NCI-H446 (cell line): ENCODE results near the gene SHMT1.
"Not testable (repeated sequence)": the region's sequence is repeated elsewhere in the genome, so short reads cannot be mapped to it uniquely, and the experiment has no call there.

Experiments used
- DNase-seq, 2 experiments: peaks; one replicate each; lab custom pipeline; 2025; lab: John Stamatoyannopoulos, UW

SHMT1 gene

DNA sequence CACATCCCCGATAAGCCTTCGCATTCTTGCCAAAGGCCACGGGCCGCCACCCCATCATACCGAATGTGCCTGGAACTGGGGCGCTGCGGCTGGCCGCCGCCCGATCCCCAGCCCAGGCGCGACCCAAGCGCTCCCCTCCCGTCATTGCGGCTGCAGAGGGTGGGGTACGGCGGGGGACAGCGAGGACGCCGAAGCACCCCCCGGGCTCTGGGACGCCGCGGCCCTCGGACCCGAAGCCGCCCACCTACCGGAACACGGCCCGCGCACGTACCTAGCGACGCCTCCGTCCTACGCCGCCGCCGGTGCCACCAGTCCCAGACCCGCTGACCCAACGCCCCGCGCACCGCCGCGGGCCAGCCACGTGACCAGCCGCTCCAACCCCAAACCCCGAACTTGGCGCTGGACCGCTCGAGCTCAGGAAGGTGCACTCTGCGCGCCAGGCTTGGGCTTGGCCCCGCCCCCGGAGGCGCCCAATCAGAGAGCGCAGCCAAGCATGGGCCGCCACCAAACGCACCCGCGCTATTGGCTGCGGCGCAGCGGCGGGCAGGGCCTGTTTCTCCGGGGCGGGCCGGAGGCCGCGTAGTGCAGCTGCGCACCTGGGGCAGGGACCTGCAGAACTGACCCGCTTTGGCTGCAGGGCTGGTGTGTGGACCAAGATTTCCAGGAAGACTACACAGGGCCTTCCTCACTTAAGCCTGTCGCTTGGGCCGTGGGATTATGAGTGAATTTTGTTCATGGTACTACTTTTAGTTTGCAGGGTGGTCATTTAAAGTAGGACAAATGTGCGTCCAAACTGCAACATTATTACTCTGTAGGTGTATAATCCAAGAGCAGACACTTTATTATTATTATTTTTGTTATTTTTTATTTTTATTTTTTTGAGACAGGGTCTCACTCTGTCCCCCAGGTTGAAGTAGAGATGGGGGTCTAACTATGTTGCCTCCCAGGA lies at the start of gene SHMT1:
Gene SHMT1, minus strand, starts transcription at position 450 of the 949 bp plus-strand sequence. CDS start 7,569 bp downstream, outside the sequence.
- DNase-seq, result peak; percentile 85 to 94

DNA sequence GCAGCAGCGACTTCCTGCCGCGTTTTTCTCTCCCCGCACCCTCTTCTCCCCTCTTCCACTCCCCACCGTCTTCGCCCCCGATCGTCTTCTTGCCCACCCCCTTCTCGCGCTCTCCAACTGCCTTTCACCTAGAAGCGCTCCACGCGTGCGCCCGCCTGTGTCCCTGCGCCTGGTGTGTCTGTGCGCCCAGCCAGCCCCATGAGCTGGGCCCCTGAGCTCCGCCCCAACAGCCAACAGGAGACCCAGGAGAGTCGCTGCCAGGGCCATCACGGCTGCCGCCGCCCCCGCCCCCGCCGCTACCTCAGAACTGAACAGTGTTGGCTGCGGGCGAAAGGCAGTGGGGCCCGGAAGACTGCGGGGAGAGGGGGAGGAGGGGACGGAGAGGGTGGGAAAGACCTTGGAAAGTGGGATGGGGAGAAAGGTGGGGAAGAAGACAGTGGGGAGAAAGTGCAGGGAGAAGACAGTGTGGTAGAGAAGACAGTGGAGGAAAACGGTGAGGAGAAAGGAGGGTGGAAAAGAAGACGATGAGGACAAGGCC lies 48.7 kb upstream of the SHMT1 start:
- not testable (repeated sequence) for DNase-seq

DNA sequence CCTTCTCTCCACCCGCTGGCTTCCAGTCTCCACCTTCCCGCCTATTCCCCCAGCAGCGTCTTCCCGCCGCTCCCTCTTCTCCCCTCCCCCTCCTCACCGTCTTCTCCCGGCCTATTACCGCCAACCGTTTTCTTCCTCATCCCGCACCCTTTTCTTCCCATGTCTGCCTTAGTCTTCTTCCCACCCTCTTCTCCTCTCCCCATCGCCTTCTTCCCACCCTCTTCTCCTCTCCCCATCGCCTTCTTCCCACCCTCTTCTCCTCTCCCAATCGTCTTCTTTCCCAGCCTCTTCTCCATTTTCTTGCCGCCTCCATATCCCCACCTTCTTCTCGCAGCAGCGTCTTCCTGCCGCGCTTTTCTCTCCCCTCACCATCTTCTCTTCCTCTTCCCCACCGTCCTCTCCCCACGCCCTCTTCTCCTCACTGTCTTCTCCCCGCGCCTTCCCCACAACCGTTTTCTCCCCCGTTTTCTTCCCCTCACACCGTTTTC lies 48.1 kb upstream of the SHMT1 start:
- not testable (repeated sequence) for DNase-seq

DNA sequence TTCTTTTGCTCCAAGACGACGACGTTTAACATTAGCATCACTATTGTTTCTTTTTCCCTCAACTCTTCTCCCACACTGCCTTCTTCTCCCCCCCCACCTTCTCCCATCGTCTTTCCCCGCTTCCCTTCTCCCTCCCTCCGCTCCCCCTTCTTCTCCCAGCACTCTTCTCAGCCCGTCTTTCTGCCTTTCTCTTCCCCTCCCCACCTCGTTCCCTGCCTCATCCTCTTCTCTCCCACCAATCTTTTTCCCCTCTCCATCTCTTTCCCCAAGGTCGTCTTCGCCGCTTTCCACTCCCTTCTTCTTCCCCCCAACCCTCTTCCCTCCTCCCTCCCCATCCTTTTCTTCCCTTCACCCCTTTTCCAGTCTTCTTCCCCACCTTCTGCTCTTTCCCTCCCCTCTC lies 47.4 kb upstream of the SHMT1 start:
- not testable (repeated sequence) for DNase-seq

DNA sequence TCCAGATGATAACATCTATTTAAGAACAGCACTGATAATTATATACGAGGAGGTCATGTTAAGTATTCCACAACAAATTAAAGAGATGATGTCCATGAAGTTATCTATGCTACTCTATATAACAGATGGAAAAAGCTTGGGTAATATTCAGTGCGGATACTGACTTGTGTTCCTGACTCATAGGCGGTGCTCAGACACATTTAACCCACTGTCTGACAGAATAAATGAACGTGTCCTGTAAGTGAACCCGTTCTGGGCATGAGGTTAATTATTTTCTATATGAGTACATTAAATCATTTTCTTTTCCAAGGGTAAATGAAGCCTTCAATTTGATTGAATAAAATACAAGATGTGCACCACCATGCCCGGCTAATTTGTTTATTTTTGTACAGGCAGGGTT lies 46.0 kb upstream of the SHMT1 start:
- not testable (repeated sequence) for DNase-seq

DNA sequence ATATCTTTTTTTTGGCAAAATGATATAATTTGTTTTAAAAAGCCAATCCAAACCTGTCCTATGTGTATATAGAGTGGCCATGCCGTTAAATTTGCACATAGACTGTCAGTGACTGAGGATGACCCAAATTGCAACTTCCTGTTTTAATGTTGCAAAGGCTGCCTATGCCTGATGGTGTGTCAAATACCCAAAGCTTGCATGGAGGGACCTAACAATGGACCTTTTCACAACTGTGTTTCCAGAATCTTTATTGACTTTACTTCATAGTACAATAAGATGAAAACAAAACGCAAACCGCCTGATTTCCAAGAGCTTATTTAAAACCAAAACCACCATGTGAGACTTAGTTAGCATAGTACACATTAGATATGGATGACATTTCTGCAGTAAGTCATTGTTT lies 45.6 kb upstream of the SHMT1 start:
- DNase-seq, result not testable (repeated sequence)

DNA sequence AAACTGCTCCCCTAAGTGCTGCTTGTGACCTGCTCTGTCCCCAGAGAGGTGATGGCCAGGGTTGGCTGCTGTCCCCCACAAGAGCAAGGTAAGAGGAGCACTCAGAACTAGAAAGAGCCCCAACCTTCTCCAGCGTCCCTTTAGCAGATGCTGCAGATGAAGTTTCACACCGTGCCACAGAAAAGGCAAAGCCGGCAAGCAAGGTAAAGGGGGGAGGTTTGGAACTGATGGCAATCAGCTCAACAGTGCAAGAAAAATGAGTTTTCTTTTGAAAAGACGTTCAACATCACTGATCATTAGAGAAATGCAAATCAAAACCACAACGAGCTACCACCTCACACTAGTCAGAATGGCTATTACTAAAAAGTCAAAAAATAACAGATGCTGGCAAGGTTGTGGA lies 40.3 kb upstream of the SHMT1 start:
- DNase-seq, result not testable (repeated sequence)

DNA sequence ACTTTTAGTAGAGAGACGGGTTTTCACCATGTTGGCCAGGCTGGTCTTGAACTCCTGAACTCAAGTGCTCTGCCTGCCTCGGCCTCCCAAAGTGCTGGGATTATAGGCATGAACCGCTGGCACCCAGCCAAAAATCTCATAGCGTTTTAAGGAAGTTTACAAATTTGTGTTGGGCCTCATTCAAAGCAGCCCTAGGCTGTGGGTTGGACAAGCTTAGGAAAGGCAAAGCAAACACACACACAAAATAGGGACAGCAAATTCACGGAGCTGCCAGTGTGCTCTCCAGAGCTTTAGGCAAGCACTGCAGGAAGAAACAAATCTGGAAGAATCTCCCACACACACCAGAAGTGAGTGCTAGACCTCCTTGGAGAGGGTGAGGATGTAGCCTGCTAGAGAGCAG lies 39.8 kb upstream of the SHMT1 start:
- not testable (repeated sequence) for DNase-seq

DNA sequence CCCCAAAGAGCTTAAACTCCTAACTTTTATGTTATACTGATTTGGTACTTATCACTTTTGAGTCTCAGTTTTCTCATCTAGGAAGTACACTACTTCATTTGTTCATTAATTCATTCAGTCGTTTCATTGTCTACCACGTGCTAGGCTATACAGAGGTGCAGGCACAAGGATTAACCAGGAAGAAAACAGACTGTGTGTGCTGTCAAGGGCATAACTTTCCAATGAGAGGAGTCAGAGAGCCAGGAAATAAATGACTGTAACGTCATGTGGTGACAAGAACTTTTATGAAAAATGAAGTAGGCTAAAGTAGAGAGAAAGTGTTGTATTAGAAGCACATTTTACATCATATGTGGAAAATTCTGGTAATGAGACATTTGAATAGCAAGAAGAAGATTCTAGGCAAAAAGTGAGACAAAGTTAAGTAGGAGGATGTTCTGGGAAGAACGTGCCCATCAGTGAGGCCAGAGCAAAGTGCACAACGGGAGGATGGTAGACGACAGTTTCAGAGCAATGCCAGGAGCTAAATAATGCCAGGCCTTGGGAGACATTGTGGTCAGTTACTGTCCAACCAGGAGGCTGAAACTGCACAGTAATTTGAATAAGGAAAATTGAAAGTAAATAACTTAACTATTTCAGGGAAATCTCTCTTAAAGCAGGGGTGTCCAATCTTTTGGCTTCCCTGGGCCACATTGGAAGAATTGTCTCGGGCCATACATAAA lies 38.7 kb upstream of the SHMT1 start:
- DNase-seq, result not testable (repeated sequence)

DNA sequence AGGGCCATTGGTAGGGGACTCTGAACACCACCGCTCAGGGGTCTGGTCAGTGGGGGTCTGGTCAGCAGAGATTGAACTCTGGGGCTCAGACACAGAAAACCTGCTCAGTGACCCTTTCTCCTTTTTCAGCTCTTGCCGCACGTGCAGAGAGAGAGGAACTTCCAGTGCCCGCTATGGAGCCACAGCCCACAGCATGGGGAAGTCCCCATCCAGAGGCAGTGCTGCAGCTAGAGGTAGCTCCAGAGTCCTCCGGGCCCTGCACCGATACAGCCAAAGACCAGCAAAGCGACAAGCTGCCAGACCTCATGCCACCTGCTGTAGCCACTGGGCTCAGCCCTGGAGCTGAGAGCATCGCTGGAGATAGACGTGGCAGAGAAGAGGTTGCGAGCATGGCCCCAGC lies 25.4 kb upstream of the SHMT1 start:
- DNase-seq, result not testable (repeated sequence)

DNA sequence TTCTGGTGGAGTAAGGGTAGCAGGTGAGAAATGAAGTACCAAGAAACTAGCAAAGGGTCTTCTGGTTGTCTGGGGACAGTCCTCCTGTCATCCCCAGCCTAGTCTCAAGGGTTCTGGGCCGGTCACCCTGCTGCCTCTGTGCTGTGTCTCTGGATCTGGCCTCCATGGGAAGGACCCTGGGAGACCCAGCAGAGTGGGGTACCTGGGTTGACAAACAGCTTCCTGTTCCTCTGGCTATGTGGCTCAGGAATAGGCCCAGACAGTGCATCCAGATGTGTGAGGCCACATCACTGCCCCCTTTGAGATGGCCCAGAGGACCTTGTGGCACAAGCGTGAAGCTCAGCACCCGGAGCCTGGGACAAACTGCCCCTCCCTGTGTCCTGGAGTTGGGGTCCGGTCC lies 24.9 kb upstream of the SHMT1 start:
- not testable (repeated sequence) for DNase-seq

DNA sequence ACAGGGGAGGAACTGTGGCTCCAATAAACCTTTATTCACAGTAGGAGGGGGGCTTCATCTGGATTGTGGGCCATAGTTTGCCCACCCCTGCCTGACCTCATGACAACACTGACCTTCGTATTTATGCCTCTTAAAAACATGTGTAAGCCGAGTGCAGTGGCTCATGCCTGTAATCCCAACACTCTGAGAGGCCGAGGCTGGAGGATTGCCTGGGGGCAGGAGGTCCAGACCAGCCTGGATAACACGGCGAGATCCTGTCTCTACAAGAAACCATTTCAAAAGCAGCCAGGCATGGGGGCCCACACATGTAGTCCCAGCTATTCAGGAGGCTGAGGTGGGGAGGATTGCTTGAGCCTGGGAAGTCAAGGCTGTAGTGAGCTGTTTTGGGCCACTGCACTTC lies 24.2 kb upstream of the SHMT1 start:
- DNase-seq, result not testable (repeated sequence)

DNA sequence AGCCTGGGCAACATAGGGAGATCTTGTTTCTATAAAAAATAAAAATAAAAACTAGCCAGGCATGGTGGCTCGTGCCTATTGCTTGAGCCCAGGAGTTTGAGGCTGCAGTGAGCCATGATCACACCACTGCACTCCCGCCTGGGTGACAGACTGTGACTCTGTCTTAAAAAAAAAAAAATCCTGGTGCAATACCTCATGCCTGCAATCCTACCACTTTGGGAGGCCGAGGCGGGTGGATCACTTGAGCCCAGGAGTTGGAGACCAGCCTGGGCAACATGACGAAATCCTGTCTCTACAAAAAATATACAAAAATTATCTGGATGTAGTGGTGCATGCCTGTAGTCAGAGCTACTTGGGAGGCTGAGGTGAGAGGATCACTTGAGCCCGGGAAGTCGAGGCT lies 20.9 kb upstream of the SHMT1 start:
- DNase-seq, result not testable (repeated sequence)

DNA sequence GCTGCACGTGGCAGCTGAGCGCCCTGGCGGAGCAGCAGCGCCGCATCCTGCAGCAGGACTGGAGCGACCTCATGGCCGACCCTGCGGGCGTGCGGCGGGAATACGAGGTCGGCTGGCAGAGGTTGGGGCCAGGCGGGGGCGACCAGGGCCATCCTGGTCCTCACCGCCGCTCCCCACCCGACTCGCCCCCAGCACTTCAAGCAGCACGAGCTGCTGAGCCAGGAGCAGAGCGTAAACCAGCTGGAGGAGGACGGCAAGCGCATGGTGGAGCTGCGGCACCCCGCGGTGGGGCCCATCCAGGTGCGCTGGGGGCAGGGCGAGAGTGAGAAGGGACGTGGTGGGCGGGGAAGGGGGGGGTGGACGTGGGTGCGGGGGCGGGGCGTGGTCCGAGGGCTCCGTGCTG lies 19.7 kb upstream of the SHMT1 start:
- not testable (repeated sequence) for DNase-seq

DNA sequence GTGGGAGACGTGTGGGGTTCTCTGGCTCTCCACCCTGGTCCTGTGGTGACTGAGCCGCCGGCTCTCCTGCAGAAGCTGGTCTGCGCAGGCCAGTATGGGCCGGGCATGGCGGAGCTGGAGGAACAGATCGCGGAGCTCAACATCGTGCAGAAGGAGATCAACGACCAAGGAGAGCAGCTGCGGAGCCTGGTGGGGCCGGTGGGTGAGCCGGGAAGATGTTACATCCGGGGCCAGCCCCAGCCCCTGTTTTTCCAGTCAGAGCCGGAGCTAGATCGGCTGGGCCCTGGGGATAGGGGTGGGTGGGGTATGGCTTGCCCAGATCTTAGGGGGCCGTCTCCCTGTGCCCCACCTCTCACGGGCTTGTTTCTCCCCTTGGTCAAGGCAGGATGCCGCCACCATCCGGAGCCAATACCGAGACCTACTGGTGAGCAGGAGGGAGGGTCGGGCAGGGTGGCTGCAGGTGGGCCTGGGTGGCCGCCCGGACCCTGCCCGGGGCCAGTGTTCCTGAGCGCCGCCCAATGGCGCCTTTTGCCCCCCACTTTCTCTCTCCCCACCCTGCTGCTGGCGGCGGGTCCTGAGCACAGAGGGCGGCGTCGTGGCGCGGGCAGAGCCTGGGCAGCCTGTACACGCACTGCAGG lies 19.2 kb upstream of the SHMT1 start:
- no peak for DNase-seq

DNA sequence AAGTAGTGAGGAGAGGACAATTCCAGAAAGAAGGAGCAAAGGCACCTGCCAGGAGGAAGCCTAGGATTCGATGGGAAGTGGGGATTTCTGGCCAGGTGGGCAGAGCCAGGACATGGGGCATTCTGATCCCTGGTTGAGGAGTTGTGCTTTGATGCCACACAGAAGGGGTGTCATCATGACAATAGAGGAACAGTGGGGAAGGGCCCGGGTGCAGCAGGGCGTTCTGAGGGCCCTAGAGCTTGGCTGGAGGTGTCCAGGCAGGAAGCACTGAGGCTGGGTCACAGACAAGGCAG lies 18.5 kb upstream of the SHMT1 start:
- no peak for DNase-seq

DNA sequence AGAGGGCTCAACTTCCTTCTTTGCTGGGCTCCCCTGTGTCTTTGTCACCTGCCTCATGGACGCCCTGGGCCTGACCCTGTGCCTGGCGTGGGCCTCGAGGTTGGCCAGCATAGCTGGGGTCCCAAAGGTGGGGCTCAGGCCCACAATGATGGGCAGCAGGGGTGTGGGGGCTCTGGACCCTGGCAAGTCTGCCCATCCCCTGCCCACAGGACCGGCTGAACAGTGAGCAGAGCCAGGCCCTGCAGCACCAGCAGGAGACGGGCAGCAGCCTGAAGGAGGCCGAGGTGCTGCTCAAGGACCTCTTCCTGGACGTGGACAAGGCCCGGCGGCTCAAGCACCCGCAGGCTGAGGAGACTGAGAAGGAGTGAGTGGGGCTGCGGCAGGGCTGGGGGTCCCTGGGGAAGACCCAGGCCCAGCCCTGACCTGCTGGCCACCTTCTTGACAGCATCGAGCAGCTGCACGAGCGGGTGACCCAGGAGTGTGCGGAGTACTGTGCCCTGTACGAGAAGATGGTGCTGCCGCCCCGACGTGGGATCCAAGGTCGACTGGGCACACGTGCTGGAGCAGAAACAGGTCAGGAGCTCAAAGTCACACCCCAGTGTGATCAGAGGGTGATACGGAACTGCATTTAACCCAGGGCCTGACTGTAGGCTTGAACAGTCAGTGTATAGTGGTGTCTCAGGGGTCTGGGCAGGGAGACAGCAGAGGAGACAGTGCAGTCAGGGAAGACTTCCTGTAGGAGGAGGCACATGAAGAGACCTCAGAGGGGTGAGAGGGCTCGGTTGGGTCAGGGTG lies 18.0 kb upstream of the SHMT1 start:
- no peak for DNase-seq

DNA sequence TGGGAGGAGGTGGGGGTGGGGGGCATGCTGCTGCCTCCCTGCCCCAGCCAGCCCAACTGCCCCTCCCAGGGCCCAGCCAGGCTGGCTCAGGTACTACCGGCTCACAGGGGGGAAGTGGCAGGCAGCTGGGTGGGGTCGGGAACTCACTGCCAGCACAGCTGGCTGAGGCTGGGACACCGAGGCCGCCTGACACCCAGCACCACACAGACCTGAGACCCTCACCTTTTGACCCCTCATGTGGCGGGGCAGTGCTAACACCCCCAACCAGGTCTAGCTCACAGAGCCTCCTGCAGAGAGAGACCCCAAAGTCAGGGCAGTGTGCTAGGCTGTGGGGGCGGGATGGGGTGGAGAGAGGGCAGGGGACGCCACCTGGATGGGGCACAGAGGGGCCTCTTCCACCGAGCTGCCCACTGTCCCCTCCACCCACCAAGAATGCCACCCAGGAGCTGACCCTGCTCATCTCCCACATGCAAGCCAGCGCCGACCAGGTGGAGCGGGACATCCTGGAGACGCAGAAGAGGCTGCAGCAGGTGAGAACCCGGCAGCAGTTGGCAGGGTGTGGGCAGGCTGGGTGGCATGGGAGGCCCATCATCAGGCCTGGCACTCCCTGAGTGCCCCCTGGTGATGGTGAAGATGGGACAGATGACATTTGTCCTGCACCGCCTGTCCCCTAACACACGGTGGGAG lies 17.3 kb upstream of the SHMT1 start:
- DNase-seq, result no peak

DNA sequence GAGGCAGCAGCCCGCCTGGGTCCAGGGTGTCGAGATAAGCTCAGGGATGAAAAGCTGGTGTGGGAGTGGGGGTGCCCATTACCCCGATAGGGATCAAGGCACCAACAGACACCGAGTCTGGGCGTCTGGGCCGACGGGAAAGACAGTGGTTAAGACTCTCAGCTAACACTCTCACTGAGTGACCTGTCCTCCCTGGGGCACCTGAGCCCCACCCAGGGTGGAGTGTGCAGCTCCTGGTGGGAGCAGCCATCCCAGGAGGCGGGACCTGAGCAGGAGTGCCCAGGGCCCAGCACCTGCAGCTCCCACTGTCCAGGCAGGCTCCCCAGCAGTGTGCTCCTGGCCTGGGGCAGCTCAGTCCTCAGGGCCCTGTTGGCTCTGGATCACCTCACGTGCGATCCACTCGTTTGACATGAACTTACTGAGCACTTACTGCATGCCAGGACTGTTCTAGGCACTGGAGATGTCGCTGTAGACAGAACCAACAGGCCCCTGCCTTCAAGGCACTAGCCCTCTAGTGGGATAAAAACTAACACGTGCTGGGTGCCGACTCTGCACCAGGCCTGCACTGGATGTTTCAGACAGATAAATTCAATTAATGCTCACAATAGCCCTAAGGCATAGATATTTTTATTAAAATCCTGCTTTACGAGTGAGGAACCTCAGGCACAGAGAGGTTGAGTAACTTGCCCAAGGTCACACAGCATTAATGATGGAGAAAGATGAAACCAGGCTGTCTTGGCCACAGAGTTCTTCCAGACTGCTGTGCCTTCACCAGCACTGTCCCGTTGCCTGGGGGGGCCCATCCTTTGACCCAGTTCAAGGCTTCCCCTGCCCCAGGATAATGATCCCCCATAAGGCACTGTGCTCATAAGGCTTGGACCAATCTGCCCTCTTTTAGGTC lies 16.1 kb upstream of the SHMT1 start:
- DNase-seq, result no peak

DNA sequence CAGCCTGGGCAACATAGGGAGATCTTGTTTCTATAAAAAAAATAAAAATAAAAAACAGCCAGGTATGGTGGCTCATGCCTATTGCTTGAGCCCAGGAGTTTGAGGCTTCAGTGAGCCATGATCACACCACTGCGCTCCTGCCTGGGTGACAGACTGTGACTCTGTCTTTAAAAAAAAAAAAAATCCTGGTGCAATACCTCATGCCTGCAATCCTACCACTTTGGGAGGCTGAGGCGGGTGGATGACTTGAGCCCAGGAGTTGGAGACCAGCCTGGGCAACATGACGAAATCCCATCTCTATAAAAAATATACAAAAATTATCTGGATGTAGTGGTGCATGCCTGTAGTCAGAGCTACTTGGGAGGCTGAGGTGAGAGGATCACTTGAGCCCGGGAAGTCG lies 15.3 kb upstream of the SHMT1 start:
- not testable (repeated sequence) for DNase-seq
